Heart left ventricle (tissue), 13 donors: Measurements from ENCODE around the gene REXO2.

Source experiments
- CTCF ChIP-seq, 12 donors: fragments of 200-600 bp; sonication (generic) in 4 of 12; IDR thresholded peaks; one replicate each; pipeline versions ENCODE4 v1.5.0 to v1.8.0; 2018 to 2022; ENCODE audit warnings: antibody characterized with exemption in 12 of 12, mild to moderate bottlenecking in 5 of 12
- POLR2A ChIP-seq, 2 donors: fragments of 450-650 bp; IDR thresholded peaks; one replicate each; pipeline ENCODE4 v1.6.1; 2017; ENCODE audit warnings: antibody characterized with exemption in 2 of 2, mild to moderate bottlenecking in 2 of 2, moderate library complexity in 2 of 2
- donor health status: ischemic (EF 13 %, LVEDD 7.1; RV severe dilation, severe dysfunction).
- donor health status: DM: no; HTN: yes; CAD: no.
- donor health status: DM: no; HTN: no; CAD: no.
- donor health status: ischemic (EF 25% LVEDD 6.9; RV normal size, moderate dysfunction).
- donor health status: ischemic (EF 25% LVEDD 5.7; RV mildly dilated, moderate dysfunction).
- donor health status: ischemic (EF 35%, LVEDD 5.7; RV mildly dilated, moderate dysfunction).
- donor health status: nonischemic (EF 11% LVEDD 7.7; RV severe dilation, severe dysfunction).
- donor health status: DM: yes; HTN: yes; CAD: no.
- donor health status: PGD.
- donor health status: ischemic (EF 29% LVEDD 5.4; RV normal size, mild dysfunction).
- donor health status: nonischemic (EF 23%, LVEDD 6.1; RV moderate dilation, normal function).

GRCh38 chr11:114499756-114500155, 60.5 kb downstream of the REXO2 start:
- TF ChIP-seq CTCF (IDR thresholded peaks at IDR 0.05) (no peak), POLR2A (IDR thresholded peaks at IDR 0.05) (no peak)
